Muscle layer of duodenum (tissue), 2 donors: Measurements from ENCODE around the gene DCDC2B.
A peak's percentile ranks its signal among the peaks of the same experiment; 100 is the strongest.

Experiments
- H3K27ac ChIP-seq: one replicate; pipeline ENCODE4 v1.7.0; 2013; ENCODE audit warnings: mild to moderate bottlenecking, low read length
- H3K27me3 ChIP-seq: one replicate; pipeline ENCODE4 v1.7.0; 2013; ENCODE audit warnings: low read depth, mild to moderate bottlenecking, control low read depth, low read length
- H3K36me3 ChIP-seq, 2 donors: one replicate each; pipeline ENCODE4 v1.7.0; 2013; ENCODE audit warnings: low read length in 2 of 2, control low read depth in 1 of 2, mild to moderate bottlenecking in 1 of 2; ENCODE audit not compliant: insufficient read depth in 2 of 2, control insufficient read depth in 1 of 2
- H3K4me1 ChIP-seq, 2 donors: one replicate each; pipeline ENCODE4 v1.7.0; 2013; ENCODE audit warnings: low read length in 2 of 2, mild to moderate bottlenecking in 2 of 2, control low read depth in 1 of 2, moderate library complexity in 1 of 2; ENCODE audit not compliant: insufficient read depth in 2 of 2, control insufficient read depth in 1 of 2
- H3K4me3 ChIP-seq, 2 donors: one replicate each; pipeline ENCODE4 v1.7.0; 2013; ENCODE audit warnings: low read length in 2 of 2, low read depth in 1 of 2, mild to moderate bottlenecking in 1 of 2
- H3K9me3 ChIP-seq, 2 donors: one replicate each; pipeline ENCODE4 v1.7.0; 2013; ENCODE audit warnings: low read length in 2 of 2, control low read depth in 1 of 2, mild to moderate bottlenecking in 1 of 2; ENCODE audit not compliant: control insufficient read depth in 1 of 2
- donor health status: healthy.

DCDC2B gene

DNA sequence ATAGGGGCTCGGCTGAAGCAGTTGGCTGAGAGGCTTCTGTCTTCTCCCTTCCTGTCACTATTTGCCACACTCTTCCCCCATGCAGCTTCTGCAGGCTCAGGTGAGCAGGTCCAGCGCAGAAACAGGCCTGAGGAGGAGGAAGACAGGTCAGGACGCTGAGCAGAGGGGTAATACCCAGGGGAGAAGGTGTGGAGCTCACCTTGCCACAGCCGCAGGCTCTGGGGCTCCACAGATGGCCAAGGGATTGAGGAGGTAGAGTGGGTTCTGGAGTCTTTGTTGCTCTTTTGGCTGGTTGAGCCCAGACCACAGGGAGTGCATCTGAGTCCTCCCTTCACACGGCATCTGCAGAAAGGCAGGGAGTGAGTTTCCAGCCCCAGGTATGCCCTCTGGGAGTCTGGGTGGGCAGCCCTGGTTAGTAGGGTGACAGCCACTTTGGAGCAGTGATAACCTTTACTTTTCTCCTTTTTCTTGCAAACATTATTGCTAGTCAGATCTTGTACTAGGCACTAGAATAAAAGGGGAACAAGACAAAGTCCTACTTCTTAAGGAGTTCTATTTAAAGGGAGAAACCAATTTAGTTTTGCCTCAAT, 23.0 kb downstream of the DCDC2B start:
- Histone ChIP-seq H3K27ac (no peak overlapping the region), H3K9me3 (no peaks in the 10 kb centered on the region), H3K4me1 (no peaks in the 10 kb centered on the region), H3K36me3 (peaks cover 27 to 58% of the 10 kb centered on the region in 2 donors), H3K4me3 (no peak overlapping the region), H3K27me3 (no peaks in the 10 kb centered on the region)

- H3K36me3 ChIP-seq: peaks cover 25 to 52% of the 10 kb centered on the region in 2 donors
Measured at GRCh38 chr1:32232558-32233304, 23.8 kb downstream of the DCDC2B start.

GRCh38 chr1:32234792-32235191, 25.9 kb downstream of the DCDC2B start:
- Histone ChIP-seq H3K4me3 (no peak overlapping the region), H3K36me3 (peaks cover 13 to 33% of the 10 kb centered on the region in 2 donors), H3K4me1 (peaks cover 0 to under 1% of the 10 kb centered on the region in 2 donors), H3K9me3 (no peaks in the 10 kb centered on the region), H3K27ac (no peak overlapping the region), H3K27me3 (no peaks in the 10 kb centered on the region)

More at GRCh38 chr1:32232558-32233304, 23.8 kb downstream of the DCDC2B start:
- H3K4me1 ChIP-seq: no peaks in the 10 kb centered on the region
- H3K4me3 ChIP-seq: no peak overlapping the region
- H3K27me3 ChIP-seq: no peaks in the 10 kb centered on the region
- no peak overlapping the region for H3K27ac ChIP-seq
- H3K9me3 ChIP-seq: no peaks in the 10 kb centered on the region

DNA sequence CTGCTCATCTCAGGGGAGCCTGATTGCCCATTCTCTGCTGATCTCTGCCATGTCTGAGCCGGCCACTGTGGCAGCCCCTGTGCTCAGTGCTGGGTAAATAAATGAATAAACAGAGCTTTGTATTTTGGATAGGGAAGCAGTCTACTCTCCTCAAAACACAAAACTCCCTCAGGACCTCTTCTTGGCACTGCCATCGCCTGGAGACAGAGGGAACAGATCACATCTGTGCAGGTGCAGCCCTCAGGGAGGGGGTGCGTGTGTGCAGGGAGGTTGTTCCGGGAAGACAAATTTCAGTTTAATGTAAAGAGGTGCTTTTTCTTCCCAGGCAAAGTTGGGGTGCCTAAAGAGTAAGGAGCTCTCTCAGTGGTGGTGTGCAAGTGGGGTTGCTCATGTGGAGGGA, 30.4 kb downstream of the DCDC2B start:
- Histone ChIP-seq H3K36me3 (no peaks in the 10 kb centered on the region), H3K4me1 (peaks cover 0 to 19% of the 10 kb centered on the region in 2 donors), H3K9me3 (no peaks in the 10 kb centered on the region), H3K4me3 (no peak overlapping the region), H3K27ac (no peak overlapping the region), H3K27me3 (no peaks in the 10 kb centered on the region)

GRCh38 chr1:32239790-32240139, 30.9 kb downstream of the DCDC2B start:
- no peaks in the 10 kb centered on the region for H3K9me3 ChIP-seq
- H3K27ac ChIP-seq: no peak overlapping the region
- no peaks in the 10 kb centered on the region for H3K36me3 ChIP-seq
- no peaks in the 10 kb centered on the region for H3K27me3 ChIP-seq
- peaks cover 0 to 19% of the 10 kb centered on the region in 2 donors for H3K4me1 ChIP-seq
- peak overlapping the region; percentile 75 to 80 for H3K4me3 ChIP-seq

DNA sequence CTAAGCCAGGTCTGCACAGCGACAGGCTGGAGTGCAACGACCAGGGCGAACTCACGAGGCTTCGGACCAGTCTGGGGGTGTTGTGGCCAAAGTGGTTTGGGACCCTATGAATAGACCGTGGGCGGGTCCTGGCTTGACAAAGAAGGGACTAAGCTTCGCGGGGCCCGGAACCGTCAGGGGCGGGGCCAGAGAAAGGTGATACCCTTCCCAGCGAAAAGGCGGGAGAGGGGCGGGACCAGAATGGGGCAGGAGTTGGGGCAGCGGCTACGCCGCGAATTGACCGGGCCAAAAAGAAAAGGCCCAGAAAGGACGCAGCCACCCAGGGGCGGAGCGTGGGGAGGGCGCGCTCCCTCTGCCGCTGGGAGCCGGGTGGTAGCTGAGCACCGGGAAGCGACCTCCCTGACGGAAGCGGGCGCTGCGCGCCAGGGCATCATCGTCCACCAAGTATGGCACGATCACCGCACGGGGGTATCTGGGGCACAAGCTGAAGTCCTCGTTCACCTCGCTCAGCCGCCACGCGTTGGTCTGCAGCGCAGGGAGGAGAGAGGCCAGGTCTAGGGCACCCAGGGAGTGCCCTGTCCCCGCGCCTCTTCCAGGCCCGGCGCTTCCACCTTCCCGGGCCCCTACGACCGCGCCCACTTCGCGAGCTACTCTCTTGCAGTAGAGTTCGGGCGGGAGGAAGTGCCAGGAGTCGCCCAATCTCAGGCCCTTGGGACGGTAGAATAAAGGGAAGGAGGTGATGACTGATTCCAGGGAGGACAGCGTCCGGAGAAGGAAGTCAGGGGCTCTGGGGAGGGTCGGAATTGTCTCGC, 31.5 kb downstream of the DCDC2B start:
- Histone ChIP-seq H3K9me3 (no peaks in the 10 kb centered on the region), H3K4me1 (peaks cover 0 to 19% of the 10 kb centered on the region in 2 donors), H3K27ac (no peak overlapping the region), H3K36me3 (no peaks in the 10 kb centered on the region), H3K4me3 (peak overlapping the region; percentile 75 to 80), H3K27me3 (no peaks in the 10 kb centered on the region)

DNA sequence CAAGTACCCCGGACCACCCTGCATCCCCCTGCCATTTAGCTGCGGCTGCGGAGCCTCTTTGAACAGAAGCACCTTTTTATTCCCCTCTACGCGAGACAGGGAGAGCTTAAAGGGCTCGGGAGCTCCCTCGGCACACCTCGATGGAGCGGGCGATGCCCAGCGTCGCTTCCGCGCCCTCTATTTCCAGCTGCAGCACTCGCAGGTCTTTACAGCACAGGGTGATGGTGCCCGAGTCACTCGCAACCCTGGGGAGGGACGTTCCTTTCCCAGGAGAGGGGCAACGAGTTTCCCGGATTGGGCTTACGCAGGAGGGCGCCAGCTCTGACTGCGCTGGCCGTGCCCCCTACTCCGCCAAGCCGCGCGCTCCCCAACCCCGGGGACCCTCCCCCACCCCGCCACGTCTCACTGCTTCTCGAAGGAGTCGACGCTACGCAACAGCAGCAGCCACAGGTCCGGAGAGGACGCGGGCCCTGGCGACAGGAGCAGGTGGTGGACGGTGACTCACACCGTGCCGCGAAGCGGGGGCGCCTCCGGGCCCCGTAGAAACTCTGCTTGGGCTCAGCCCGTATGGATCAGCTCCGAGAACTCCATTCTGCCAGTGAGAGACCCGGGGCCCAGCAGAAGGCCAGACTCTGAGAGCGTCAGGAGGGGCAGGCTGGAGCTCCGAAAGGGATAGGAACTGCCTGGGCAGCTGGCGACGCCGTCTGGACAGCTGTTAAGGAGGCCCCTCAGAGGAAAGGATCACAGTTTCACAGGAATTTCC, 32.3 kb downstream of the DCDC2B start:
- Histone ChIP-seq H3K27ac (peak overlapping the region; percentile 45), H3K9me3 (no peaks in the 10 kb centered on the region), H3K27me3 (no peaks in the 10 kb centered on the region), H3K4me1 (peaks cover 0 to 19% of the 10 kb centered on the region in 2 donors), H3K4me3 (peak overlapping the region; percentile 75 to 80), H3K36me3 (no peaks in the 10 kb centered on the region)

DNA sequence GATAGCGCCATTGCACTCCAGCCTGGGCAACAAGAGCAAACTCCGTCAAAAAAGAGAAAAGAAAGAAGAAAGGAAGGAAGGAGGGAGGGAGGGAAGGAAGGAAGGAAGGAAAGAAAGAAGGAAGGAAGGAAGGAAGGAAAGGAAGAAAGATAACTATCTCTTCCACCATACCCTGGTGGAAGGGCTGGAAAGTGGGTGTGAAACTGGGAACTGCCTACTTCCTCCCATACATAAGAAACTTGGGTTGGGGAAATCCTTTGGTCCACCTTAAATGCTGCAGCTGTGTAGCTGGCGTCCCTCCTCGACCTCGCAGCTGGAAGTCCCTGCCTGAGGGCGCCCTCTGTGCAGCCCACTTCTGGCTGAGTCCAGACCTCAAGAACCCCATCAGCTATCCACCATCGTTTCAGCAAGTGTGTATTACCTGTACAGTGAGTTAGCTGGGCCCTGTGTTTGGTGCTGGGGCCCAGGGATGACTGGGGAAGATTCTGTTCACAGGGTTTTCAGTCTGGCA, 33.5 kb downstream of the DCDC2B start:
- no peak overlapping the region for H3K27ac ChIP-seq

DNA sequence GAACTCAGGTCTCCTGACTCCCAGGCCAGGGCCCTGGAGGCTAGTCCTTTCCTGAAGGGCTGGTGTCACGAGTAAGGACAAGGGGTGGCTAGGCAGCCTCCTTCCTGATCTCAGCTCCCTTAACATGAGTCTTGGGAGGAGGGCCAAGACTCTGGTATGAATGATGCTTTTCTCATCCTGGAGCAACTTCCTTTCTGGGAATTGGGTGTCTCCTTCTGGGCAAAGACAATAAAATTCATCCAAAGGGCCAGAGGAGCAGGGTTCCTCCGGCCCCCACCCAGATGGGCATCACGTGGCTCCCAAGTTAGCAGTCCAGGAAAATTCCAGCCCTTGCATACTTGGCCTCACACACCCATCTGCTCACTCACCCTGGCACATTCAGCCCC, 38.0 kb downstream of the DCDC2B start, which contains the start of gene FAM167B:
FAM167B (plus strand) TSS at position 335 of the 386 bp plus-strand sequence. CDS start 200 bp downstream, outside the sequence.
- Histone ChIP-seq H3K9me3 (no peaks in the 10 kb centered on the region), H3K27me3 (no peaks in the 10 kb centered on the region), H3K27ac (peak within 1 kb of the TSS; percentile 39), H3K36me3 (no peaks in the 10 kb centered on the region), H3K4me1 (peaks cover 5 to 14% of the 10 kb centered on the region in 2 donors), H3K4me3 (no peak within 1 kb of the TSS)

More for the DNA sequence above, 33.5 kb downstream of the DCDC2B start:
- Histone ChIP-seq H3K36me3 (no peaks in the 10 kb centered on the region), H3K27me3 (no peaks in the 10 kb centered on the region), H3K4me1 (peaks cover 0 to 27% of the 10 kb centered on the region in 2 donors), H3K4me3 (no peak overlapping the region), H3K9me3 (no peaks in the 10 kb centered on the region)

DNA sequence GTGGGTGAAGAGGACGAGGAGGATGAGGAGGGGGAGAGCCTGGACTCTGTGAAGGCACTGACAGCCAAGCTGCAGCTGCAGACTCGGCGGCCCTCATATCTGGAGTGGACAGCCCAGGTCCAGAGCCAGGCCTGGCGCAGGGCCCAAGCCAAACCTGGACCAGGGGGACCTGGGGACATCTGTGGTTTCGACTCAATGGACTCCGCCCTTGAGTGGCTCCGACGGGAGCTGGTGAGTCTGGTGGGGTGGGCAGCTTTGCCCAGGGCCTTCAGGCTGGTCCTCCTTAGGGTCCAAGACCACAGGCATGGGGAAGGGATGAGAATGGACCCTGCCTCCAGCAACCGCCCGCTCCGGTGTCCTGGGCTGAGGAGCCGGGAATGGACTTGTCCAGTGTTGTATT, 38.6 kb downstream of the DCDC2B start:
- Histone ChIP-seq H3K4me1 (peaks cover 5 to 12% of the 10 kb centered on the region in 2 donors), H3K27ac (peak overlapping the region; percentile 39), H3K4me3 (no peak overlapping the region), H3K9me3 (no peaks in the 10 kb centered on the region), H3K27me3 (no peaks in the 10 kb centered on the region), H3K36me3 (no peaks in the 10 kb centered on the region)
